A549 (cell line): ENCODE results near the gene FKBP2. TPM values are rescaled to one million over a fixed set of nuclear protein-coding genes. Genes with fewer than 3 reads are reported as not detected.

Experiments used
- ATAC-seq, 2 experiments: fragments of 200-7000 bp in 1 of 2; fragments of >200 bp in 1 of 2; cut with Nextera tagmentation in 1 of 2; cut with Tn5 transposase in 1 of 2; 3 replicates each; pipeline versions ENCODE4 v1.8.0 to v1.9.1; 2018 to 2020; ENCODE audit warnings: mild to moderate bottlenecking in 1 of 2, moderate library complexity in 1 of 2
- CTCF ChIA-PET: fragments of 300-600 bp; sonication (Branson Sonifier 250); formaldehyde crosslinking; extraction: SDS; loops from one replicate; lab custom pipeline; 2021; ENCODE audit warnings: antibody characterized with exemption, inconsistent platforms; lab: Yijun Ruan, JAX
- POLR2A ChIA-PET: fragments of 350-600 bp; formaldehyde crosslinking; extraction: SDS; loops from one replicate; lab custom pipeline; 2021; ENCODE audit warnings: antibody characterized with exemption, inconsistent platforms; lab: Yijun Ruan, JAX
- DNase-seq, 2 experiments: peaks; one replicate each; pipeline versions ENCODE4 v3.0.0 to v3.0.0-alpha.2; 2011 to 2016; ENCODE audit warnings: low read depth in 1 of 2, low spot score in 1 of 2
- FAIRE-seq: peaks from 2 replicates; lab custom pipeline; 2011; peaks lifted over from hg19 to GRCh38; lab: Jason Lieb, UNC
- H3K27ac ChIP-seq, 2 experiments: fragments of >200 bp; sonication (Bioruptor Twin); formaldehyde crosslinking; 3 replicates each; pipeline ENCODE4 v1.5.1; 2016 to 2017
- H3K4me1 ChIP-seq: fragments of >200 bp; sonication (Bioruptor Twin); formaldehyde crosslinking; 3 replicates; pipeline ENCODE4 v1.6.1; 2016
- H3K4me2 ChIP-seq: fragments of >200 bp; sonication (Bioruptor Twin); formaldehyde crosslinking; 3 replicates; pipeline ENCODE4 v1.6.1; 2016
- H3K4me3 ChIP-seq: fragments of >200 bp; sonication (Bioruptor Twin); formaldehyde crosslinking; 3 replicates; pipeline ENCODE4 v1.5.1; 2016
- H3K9me3 ChIP-seq: fragments of >200 bp; sonication (Bioruptor Twin); formaldehyde crosslinking; 3 replicates; pipeline ENCODE4 v1.6.1; 2016
- CBX2 ChIP-seq: fragments of 200-600 bp; sonication (generic); IDR thresholded peaks from 2 replicates; pipeline ENCODE4 v1.6.1; 2016; ENCODE audit warnings: low read depth, mild to moderate bottlenecking, borderline replicate concordance
- CEBPB ChIP-seq, 2 experiments: fragments of >200 bp in 1 of 2; sonication (Bioruptor Twin) in 1 of 2; formaldehyde crosslinking in 1 of 2; IDR thresholded peaks; 2 replicates each; pipeline ENCODE4 v1.6.1; 2012 to 2016
- CHD4 ChIP-seq: fragments of 200-600 bp; sonication (generic); IDR thresholded peaks from 2 replicates; pipeline ENCODE4 v1.6.1; 2016; ENCODE audit warnings: antibody characterized with exemption, mild to moderate bottlenecking, borderline replicate concordance
- EHMT2 ChIP-seq: fragments of 200-600 bp; sonication (generic); IDR thresholded peaks from 2 replicates; pipeline ENCODE4 v1.6.1; 2016; ENCODE audit warnings: antibody characterized with exemption, low read depth, mild to moderate bottlenecking, moderate library complexity
- EP300 ChIP-seq, 2 experiments: fragments of >200 bp; sonication (Bioruptor Twin); formaldehyde crosslinking; IDR thresholded peaks; 2 replicates in 1 of 2; 3 replicates in 1 of 2; pipeline ENCODE4 v1.6.1; 2016 to 2017
- ESRRA ChIP-seq: fragments of 150-350 bp; IDR thresholded peaks from 2 replicates; pipeline ENCODE4 v1.6.1; 2014; ENCODE audit warnings: mild to moderate bottlenecking, low read length, borderline replicate concordance
- FOSB ChIP-seq: fragments of 250-450 bp; sonication (Bioruptor Pico); IDR thresholded peaks from 2 replicates; pipeline ENCODE4 v1.5.0; 2020; ENCODE audit warnings: mild to moderate bottlenecking, moderate library complexity
- FOSL2 ChIP-seq, 2 experiments: fragments of 450-650 bp in 1 of 2; fragments of >200 bp in 1 of 2; sonication (Bioruptor Twin) in 1 of 2; formaldehyde crosslinking; IDR thresholded peaks; 2 replicates each; pipeline versions ENCODE4 v1.5.0 to v1.6.1; 2016 to 2020; ENCODE audit warnings: mild to moderate bottlenecking in 1 of 2, moderate library complexity in 1 of 2
- HMGXB4 ChIP-seq: fragments of 250-450 bp; sonication (Bioruptor Pico); IDR thresholded peaks from 2 replicates; pipeline ENCODE4 v1.5.0; 2021; ENCODE audit warnings: mild to moderate bottlenecking, moderate library complexity, borderline replicate concordance
- JUN ChIP-seq, 2 experiments: fragments of >200 bp; sonication (Bioruptor Twin); formaldehyde crosslinking; IDR thresholded peaks; 2 replicates in 1 of 2; 3 replicates in 1 of 2; pipeline ENCODE4 v1.6.1; 2016 to 2017
- MAFK ChIP-seq: fragments of 450-650 bp; IDR thresholded peaks from 2 replicates; pipeline ENCODE4 v1.6.1; 2014; ENCODE audit not compliant: partially characterized antibody
- MAX ChIP-seq: IDR thresholded peaks from 2 replicates; pipeline ENCODE4 v1.6.1; 2012
- NFE2L2 ChIP-seq: fragments of 150-350 bp; conservative IDR thresholded peaks from 2 replicates; pipeline ENCODE4 v1.6.1; 2014; ENCODE audit warnings: low read length
- POLR2A ChIP-seq: IDR thresholded peaks from 2 replicates; pipeline ENCODE4 v1.6.1; 2012; ENCODE audit warnings: mild to moderate bottlenecking, low read length
- POLR2AphosphoS2 ChIP-seq: conservative IDR thresholded peaks from 2 replicates; pipeline ENCODE4 v1.6.1; 2012; ENCODE audit warnings: low read length, improper control_type of control experiment, inconsistent platforms
- RARB ChIP-seq: fragments of 250-450 bp; sonication (Bioruptor Pico); IDR thresholded peaks from 2 replicates; pipeline ENCODE4 v1.8.0; 2021; ENCODE audit warnings: mild to moderate bottlenecking, moderate library complexity
- RCOR1 ChIP-seq: fragments of 150-350 bp; IDR thresholded peaks from 2 replicates; pipeline ENCODE4 v1.6.1; 2014; ENCODE audit warnings: antibody characterized with exemption, low read length, low read depth
- REST ChIP-seq: fragments of 200-600 bp; sonication (generic); IDR thresholded peaks from 2 replicates; pipeline ENCODE4 v1.6.1; 2016; ENCODE audit warnings: antibody characterized with exemption, mild to moderate bottlenecking, moderate library complexity
- ZNF302 ChIP-seq: fragments of 250-450 bp; sonication (Bioruptor Pico); IDR thresholded peaks from 2 replicates; pipeline ENCODE4 v1.9.0; 2021; ENCODE audit warnings: inconsistent platforms, mild to moderate bottlenecking, moderate library complexity
- WGBS: methylation state at CpG from one replicate; pipeline ENCODE4 v1.1.6; 2017; ENCODE audit errors: missing lambda C conversion rate; 5-methylcytosine and 5-hydroxymethylcytosine counted together
- polyA plus RNA-seq, 4 experiments: library from polyadenylated mRNA; depleted of rRNA in 3 of 4; stranded (reverse); fragments of >200 nt; fragmentation: RNase III in 1 of 4; extraction: RNeasy Plus Mini Kit Qiagen cat#74134 plus additional on column Dnase treatment in 1 of 4; gene quantifications; 2 replicates in 3 of 4; 3 replicates in 1 of 4; pipeline ENCODE4 v1.2.3, GENCODE V29; 2011 to 2017

The FKBP2 gene
- polyA plus RNA-seq, 2 of the 4 experiments (the other 2 are of a cell fraction) = 40.5 to 131 TPM

GRCh38 chr11:64275841-64276240 is 34.9 kb downstream of the FKBP2 start (continued):
- TF ChIP-seq CEBPB (IDR thresholded peaks at IDR 0.05) = no peak

- Histone ChIP-seq H3K4me2 (peak overlapping the region; percentile 56), H3K9me3 (no peaks in the 10 kb centered on the region), H3K27ac (peak overlapping the region; percentile 65 to 84), H3K4me3 (no peak overlapping the region), H3K4me1 (peaks cover 40% of the 10 kb centered on the region)
- WGBS = 47% methylated on average over 15 of the region's 17 CpGs
- no peak for TF ChIP-seq ESRRA
- TF ChIP-seq REST = no peak
- peak; percentile 61 for TF ChIP-seq MAX
- peak in 1 of 2 experiments; percentile 37; a peak in 1 of 5 replicates for TF ChIP-seq JUN (IDR thresholded peaks at IDR 0.05)
- no peak for TF ChIP-seq POLR2AphosphoS2
- TF ChIP-seq RCOR1 = no peak
- TF ChIP-seq RARB = no peak
- no peak for TF ChIP-seq NFE2L2
- no peak for TF ChIP-seq POLR2A
- TF ChIP-seq EP300 (IDR thresholded peaks at IDR 0.05) = no peak
- TF ChIP-seq HMGXB4 (CRISPR knock-in tag) = no peak
- no peak for TF ChIP-seq ZNF302 (CRISPR knock-in tag)
- TF ChIP-seq CBX2 = no peak
- no peak for TF ChIP-seq FOSL2 (IDR thresholded peaks at IDR 0.05)
- peak; percentile 83 for TF ChIP-seq FOSL2 (CRISPR knock-in tag; IDR thresholded peaks at IDR 0.05)
- no peak for TF ChIP-seq EHMT2
- no peak for TF ChIP-seq MAFK
- TF ChIP-seq CHD4 = no peak
- no peak for TF ChIP-seq FOSB
- CTCF ChIA-PET = interaction anchor here (0.7 to 20.5 kb wide), 17 partner anchors 8 to 80 kb away, joined by 3 to 448 read pairs (median 3); partner anchors contain the start of genes CATSPERZ, ESRRA, PLCB3 and PPP1R14B
- peak; percentile 88 to 91 for ATAC-seq
- peak; percentile 44 to 81 for DNase-seq
- FAIRE-seq = no peak
- POLR2A ChIA-PET = interaction anchor here (0.7 to 1.7 kb wide), 8 partner anchors 8 to 55 kb away, joined by 4 to 11 read pairs (median 6); partner anchors contain the start of genes CATSPERZ, FKBP2, PRDX5 and TRMT112
Measured at GRCh38 chr11:64276653-64277431, 35.9 kb downstream of the FKBP2 start.
